ENCODE data around the gene UPK3A.

The UPK3A gene

GRCh38 chr22:45341498-45341897, 56.7 kb downstream of the UPK3A start:
- peak; percentile 79 for DNase-seq (ENCODE audit: low read depth, low spot score)
- H3K4me3 ChIP-seq (ENCODE audit: low read length): no peak overlapping the region

GRCh38 chr22:45343143-45343542, 58.4 kb downstream of the UPK3A start:
- no peak overlapping the region for H3K4me3 ChIP-seq (ENCODE audit: low read length)
- no peak for DNase-seq (ENCODE audit: low read depth, low spot score)

- no peak for DNase-seq (ENCODE audit: low read depth, low spot score)
- H3K4me3 ChIP-seq (ENCODE audit: low read length): no peak overlapping the region
Observed at GRCh38 chr22:45344334-45344733, 59.6 kb downstream of the UPK3A start.

All from Jurkat, Clone E6-1 (cell line).